ENCODE data around the gene IGSF3. TPM values are rescaled to one million over a fixed set of nuclear protein-coding genes. Genes with fewer than 3 reads are reported as not detected.

The IGSF3 gene
- total RNA-seq, 1 donor from 2014 or later: 43.3 TPM

- no peak for DNase-seq (ENCODE audit: low spot score, unreplicated experiment)
- no peak overlapping the region for H3K27ac Mint-ChIP-seq
- peaks cover 2% of the 10 kb centered on the region for H3K4me1 Mint-ChIP-seq (ENCODE audit: low read depth)
- no peaks in the 10 kb centered on the region for H3K9me3 Mint-ChIP-seq (ENCODE audit: low read depth)
- TF ChIP-seq CTCF (IDR thresholded peaks at IDR 0.05; ENCODE audit: unreplicated experiment): no peak
- peaks cover 8% of the 10 kb centered on the region for H3K36me3 Mint-ChIP-seq (ENCODE audit: insufficient read depth)
- H3K27me3 Mint-ChIP-seq: no peaks in the 10 kb centered on the region
- no peak overlapping the region for H3K4me3 Mint-ChIP-seq (ENCODE audit: low read depth)
These were observed 122.8 kb downstream of the IGSF3 start for GRCh38 chr1:116544588-116545358.

GRCh38 chr1:116540088-116540487 is 127.4 kb downstream of the IGSF3 start:
- DNase-seq (ENCODE audit: low spot score, unreplicated experiment): no peak
- TF ChIP-seq CTCF (IDR thresholded peaks at IDR 0.05; ENCODE audit: unreplicated experiment): no peak
- H3K36me3 Mint-ChIP-seq (ENCODE audit: insufficient read depth): peaks cover 18% of the 10 kb centered on the region
- no peak overlapping the region for H3K27ac Mint-ChIP-seq
- H3K9me3 Mint-ChIP-seq (ENCODE audit: low read depth): peaks cover 3% of the 10 kb centered on the region
- no peak overlapping the region for H3K4me3 Mint-ChIP-seq (ENCODE audit: low read depth)
- no peaks in the 10 kb centered on the region for H3K27me3 Mint-ChIP-seq
- H3K4me1 Mint-ChIP-seq (ENCODE audit: low read depth): no peaks in the 10 kb centered on the region

- no peak for TF ChIP-seq CTCF (IDR thresholded peaks at IDR 0.05; ENCODE audit: unreplicated experiment)
- peaks cover 7% of the 10 kb centered on the region for H3K9me3 Mint-ChIP-seq (ENCODE audit: low read depth)
- no peaks in the 10 kb centered on the region for H3K4me1 Mint-ChIP-seq (ENCODE audit: low read depth)
- no peak overlapping the region for H3K27ac Mint-ChIP-seq
- no peak overlapping the region for H3K4me3 Mint-ChIP-seq (ENCODE audit: low read depth)
- H3K36me3 Mint-ChIP-seq (ENCODE audit: insufficient read depth): peaks cover 26% of the 10 kb centered on the region
- H3K27me3 Mint-ChIP-seq: no peaks in the 10 kb centered on the region
- no peak for DNase-seq (ENCODE audit: low spot score, unreplicated experiment)
These were observed 129.0 kb downstream of the IGSF3 start for GRCh38 chr1:116538544-116538943.

GRCh38 chr1:116537898-116538297 is 129.6 kb downstream of the IGSF3 start:
- no peaks in the 10 kb centered on the region for H3K27me3 Mint-ChIP-seq
- no peak for TF ChIP-seq CTCF (IDR thresholded peaks at IDR 0.05; ENCODE audit: unreplicated experiment)
- DNase-seq (ENCODE audit: low spot score, unreplicated experiment): no peak
- no peak overlapping the region for H3K4me3 Mint-ChIP-seq (ENCODE audit: low read depth)
- peaks cover 8% of the 10 kb centered on the region for H3K9me3 Mint-ChIP-seq (ENCODE audit: low read depth)
- H3K4me1 Mint-ChIP-seq (ENCODE audit: low read depth): no peaks in the 10 kb centered on the region
- H3K36me3 Mint-ChIP-seq (ENCODE audit: insufficient read depth): peaks cover 27% of the 10 kb centered on the region
- no peak overlapping the region for H3K27ac Mint-ChIP-seq

- no peak for TF ChIP-seq CTCF (IDR thresholded peaks at IDR 0.05; ENCODE audit: unreplicated experiment)
- Mint-ChIP-seq H3K27me3 (no peaks in the 10 kb centered on the region), H3K4me3 (ENCODE audit: low read depth) (no peak overlapping the region), H3K27ac (no peak overlapping the region), H3K36me3 (ENCODE audit: insufficient read depth) (peaks cover 25% of the 10 kb centered on the region), H3K9me3 (ENCODE audit: low read depth) (peaks cover 8% of the 10 kb centered on the region), H3K4me1 (ENCODE audit: low read depth) (no peaks in the 10 kb centered on the region)
- no peak for DNase-seq (ENCODE audit: low spot score, unreplicated experiment)
These were observed 130.3 kb downstream of the IGSF3 start for GRCh38 chr1:116537040-116537831.
